22Rv1 (cell line): Measurements from ENCODE around the gene STAT6.

Source experiments
- H3K27ac ChIP-seq: fragments of 450-650 bp; 2 replicates; pipeline ENCODE4 v1.5.1; 2017
- ZFX ChIP-seq: fragments of 450-650 bp; IDR thresholded peaks from 2 replicates; pipeline ENCODE4 v1.6.1; 2017; ENCODE audit warnings: antibody characterized with exemption, borderline replicate concordance
- TF ChIP-seq, protein P1 (sequence below): fragments of 450-650 bp; IDR thresholded peaks from 2 replicates; pipeline ENCODE4 v1.5.1; 2017; ENCODE audit warnings: mild to moderate bottlenecking

Gene STAT6

DNA sequence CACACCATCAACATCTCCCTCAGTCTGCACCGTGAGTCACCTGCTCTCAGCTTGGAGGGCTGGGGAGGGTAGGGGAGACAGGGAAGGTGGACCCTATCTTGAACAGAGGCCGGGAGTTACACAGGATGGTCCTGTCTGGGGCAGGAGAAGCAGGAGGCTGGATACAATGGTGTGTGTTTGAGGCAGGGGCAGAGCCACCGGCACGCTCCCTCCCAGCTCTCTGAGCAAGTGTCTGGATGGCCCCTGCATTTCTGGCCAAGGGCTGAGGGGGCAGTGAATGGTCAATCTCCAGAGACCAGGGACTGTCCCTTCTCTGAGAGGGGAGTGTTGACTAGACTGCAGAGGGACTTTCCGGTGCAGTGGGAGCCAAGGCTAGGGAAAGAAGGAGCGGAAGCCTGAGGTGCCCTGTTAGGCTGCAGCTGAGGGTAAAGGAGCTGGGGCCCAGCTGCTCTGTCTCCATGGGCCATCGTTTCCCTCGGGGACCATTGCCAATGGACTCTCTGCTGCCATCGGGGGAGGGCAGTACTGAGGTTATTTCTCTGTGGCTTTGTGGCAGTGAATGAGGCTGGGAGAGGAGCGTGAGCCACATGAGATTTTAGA, 34.4 kb upstream of the STAT6 start:
- TF ChIP-seq ZFX: no peak
- TF ChIP-seq, protein P1, sequence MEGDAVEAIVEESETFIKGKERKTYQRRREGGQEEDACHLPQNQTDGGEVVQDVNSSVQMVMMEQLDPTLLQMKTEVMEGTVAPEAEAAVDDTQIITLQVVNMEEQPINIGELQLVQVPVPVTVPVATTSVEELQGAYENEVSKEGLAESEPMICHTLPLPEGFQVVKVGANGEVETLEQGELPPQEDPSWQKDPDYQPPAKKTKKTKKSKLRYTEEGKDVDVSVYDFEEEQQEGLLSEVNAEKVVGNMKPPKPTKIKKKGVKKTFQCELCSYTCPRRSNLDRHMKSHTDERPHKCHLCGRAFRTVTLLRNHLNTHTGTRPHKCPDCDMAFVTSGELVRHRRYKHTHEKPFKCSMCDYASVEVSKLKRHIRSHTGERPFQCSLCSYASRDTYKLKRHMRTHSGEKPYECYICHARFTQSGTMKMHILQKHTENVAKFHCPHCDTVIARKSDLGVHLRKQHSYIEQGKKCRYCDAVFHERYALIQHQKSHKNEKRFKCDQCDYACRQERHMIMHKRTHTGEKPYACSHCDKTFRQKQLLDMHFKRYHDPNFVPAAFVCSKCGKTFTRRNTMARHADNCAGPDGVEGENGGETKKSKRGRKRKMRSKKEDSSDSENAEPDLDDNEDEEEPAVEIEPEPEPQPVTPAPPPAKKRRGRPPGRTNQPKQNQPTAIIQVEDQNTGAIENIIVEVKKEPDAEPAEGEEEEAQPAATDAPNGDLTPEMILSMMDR: no peak
- no peak overlapping the region for H3K27ac ChIP-seq

DNA sequence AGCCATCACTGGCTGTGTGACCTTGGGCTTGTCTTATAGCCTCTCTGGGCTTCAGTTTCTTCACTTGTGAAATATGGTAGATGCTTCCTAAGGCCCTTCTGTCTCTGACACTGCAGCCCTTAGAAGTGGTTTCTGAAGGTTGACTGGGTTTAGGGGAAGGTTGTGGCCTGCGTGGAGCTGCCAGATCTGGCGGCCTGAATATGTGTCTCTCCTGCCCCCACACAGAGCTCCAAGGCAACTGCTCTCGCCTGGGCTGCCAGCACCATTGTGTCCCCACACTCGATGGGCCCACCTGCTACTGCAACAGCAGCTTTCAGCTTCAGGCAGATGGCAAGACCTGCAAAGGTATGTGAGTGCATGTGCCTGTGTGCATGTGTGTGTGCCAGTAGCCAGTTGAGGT, 32.3 kb upstream of the STAT6 start:
- no peak overlapping the region for H3K27ac ChIP-seq
- TF ChIP-seq ZFX: no peak

DNA sequence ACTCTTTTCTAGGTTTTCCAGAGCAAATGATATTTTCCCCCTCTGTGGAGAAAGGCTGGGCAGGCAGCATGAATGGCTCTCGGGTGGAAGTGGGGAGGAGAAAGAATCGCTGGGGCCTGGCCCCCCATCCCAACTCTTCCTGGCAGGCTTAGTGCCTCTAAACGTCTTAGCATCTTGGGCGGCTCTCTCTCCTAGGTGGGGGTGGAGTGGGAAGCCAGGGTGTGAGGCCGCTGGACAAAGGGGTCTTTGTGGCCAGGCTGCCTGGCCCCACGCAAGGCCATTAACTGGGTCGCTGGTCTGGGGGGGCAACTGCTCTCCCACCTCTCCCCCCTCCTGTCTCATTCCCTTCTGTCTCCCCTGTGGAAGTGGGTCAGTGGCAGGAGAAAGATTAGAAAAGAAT, 31.6 kb upstream of the STAT6 start:
- H3K27ac ChIP-seq: no peak overlapping the region

DNA sequence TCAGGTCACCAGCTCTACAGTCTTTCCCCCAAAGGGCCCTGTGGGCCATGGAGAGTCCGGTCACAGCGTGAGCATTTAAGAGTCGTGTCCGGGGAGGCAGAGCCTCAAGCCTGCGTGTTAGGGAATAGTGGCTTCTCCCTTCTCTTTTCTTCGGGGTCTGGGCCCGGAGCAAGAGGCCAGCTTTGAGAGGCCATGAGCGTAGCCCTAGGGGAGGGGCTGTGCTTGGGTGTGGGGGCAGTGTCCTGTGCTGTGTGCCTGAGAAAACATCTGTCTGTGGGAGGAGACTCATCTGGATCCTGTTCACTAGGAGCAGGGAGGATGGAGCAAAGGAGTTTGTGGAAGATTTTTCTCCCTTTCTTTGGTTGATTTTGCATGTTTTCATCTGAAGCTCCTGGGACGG, 31.0 kb upstream of the STAT6 start:
- TF ChIP-seq, protein P1: no peak
- no peak for TF ChIP-seq ZFX
- H3K27ac ChIP-seq: no peak overlapping the region

More for the DNA sequence above, 31.6 kb upstream of the STAT6 start:
- TF ChIP-seq, protein P1: no peak
- no peak for TF ChIP-seq ZFX

DNA sequence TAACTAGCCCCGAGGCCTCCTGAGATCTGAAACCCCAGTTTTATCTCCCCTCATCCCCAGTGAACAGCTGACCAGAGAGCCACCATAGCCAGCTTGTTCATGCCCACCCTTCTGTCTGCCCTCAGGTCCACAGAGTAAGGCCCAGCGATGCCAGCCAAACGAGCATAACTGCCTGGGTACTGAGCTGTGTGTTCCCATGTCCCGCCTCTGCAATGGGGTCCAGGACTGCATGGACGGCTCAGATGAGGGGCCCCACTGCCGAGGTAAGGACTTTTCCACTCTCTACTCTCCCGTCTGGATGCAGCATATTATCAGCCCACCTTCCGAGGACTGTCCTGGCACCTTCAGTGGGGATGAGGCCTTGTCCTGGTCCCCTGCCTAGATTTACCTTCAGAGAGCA, 30.1 kb upstream of the STAT6 start:
- H3K27ac ChIP-seq: no peak overlapping the region
- no peak for TF ChIP-seq ZFX
- TF ChIP-seq, protein P1: no peak

DNA sequence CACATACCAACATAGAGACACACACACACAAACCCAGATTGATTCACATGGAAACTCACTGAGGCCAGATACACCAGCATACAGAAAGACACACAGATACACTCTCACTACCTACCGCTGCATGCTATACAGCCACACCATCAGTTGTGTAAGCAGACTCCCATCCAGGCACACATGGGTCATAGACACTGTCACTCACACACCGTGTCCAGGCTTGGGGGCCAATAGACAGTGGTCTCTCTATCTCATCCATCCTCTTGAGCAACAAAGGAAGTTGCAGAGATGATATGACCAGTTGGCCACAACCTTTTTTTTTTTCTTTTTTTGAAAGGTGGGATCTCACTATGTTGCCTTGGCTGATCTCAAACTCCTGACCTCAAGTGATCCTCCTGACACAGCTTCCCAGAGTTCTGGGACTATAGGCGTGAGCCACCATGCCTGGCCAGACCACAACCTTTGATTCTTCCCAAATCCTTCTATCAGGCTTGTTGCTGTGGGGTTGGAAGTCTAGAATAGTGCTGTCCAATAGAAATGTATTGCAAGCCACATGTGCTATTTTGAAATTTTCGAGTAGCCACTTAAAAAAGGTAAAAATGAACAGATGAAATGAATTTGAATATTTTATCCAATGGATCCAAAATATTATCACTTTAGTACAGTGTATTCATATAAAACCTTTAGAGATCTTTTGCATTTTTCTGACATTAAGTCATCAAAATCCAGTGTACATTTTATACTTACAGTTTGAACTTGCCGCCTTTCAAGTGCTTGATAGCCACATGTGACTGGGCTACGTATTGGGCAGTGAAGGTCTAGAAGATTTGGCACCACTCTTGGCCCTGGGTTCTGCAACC, 28.9 kb upstream of the STAT6 start:
- TF ChIP-seq, protein P1: no peak
- TF ChIP-seq ZFX: no peak
- H3K27ac ChIP-seq: no peak overlapping the region

DNA sequence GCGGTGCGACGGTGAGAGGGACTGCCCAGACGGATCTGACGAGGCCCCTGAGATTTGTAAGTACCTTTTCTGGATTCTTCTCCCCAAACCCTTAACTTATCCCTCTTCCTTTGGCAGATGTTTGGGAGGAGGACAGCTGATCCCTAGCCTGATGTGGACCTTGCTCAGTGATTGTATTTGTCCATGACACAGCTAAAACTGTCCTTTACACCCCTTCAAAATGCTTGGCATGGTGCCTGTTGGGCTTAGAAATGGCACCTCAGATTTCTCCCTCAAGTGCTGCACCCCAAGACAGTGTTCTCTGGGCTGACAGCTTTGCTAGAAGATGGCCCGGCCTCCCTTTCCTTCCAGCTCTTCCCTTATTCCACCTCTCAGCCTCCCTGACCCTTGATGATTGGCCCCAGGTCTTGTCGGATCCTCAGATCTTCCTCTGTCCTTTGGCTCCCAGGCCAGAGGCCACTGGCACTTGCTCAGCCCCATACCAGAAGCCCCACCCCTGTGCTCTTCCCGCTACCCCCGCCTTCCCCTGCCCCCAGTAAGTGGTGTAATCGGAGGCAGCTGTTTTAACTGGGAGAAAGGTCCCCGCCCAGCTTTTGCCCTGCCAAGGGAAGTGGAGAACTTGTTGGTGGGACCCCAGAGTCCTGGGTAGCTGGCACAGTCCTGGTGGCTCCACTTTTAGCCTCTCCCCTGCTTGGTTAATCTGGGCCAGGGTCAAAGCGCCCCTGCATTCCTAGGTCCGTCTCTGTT, 27.5 kb upstream of the STAT6 start:
- H3K27ac ChIP-seq: no peak overlapping the region
- TF ChIP-seq, protein P1: no peak
- TF ChIP-seq ZFX: no peak
